Muscle layer of duodenum (tissue), 2 donors: ENCODE measurements around the gene RASL11A.

Experiments
- H3K27ac ChIP-seq: one replicate; pipeline ENCODE4 v1.7.0; 2013; ENCODE audit warnings: mild to moderate bottlenecking, low read length
- H3K27me3 ChIP-seq: one replicate; pipeline ENCODE4 v1.7.0; 2013; ENCODE audit warnings: low read depth, mild to moderate bottlenecking, control low read depth, low read length
- H3K36me3 ChIP-seq, 2 donors: one replicate each; pipeline ENCODE4 v1.7.0; 2013; ENCODE audit warnings: low read length in 2 of 2, control low read depth in 1 of 2, mild to moderate bottlenecking in 1 of 2; ENCODE audit not compliant: insufficient read depth in 2 of 2, control insufficient read depth in 1 of 2
- H3K4me1 ChIP-seq, 2 donors: one replicate each; pipeline ENCODE4 v1.7.0; 2013; ENCODE audit warnings: low read length in 2 of 2, mild to moderate bottlenecking in 2 of 2, control low read depth in 1 of 2, moderate library complexity in 1 of 2; ENCODE audit not compliant: insufficient read depth in 2 of 2, control insufficient read depth in 1 of 2
- H3K4me3 ChIP-seq, 2 donors: one replicate each; pipeline ENCODE4 v1.7.0; 2013; ENCODE audit warnings: low read length in 2 of 2, low read depth in 1 of 2, mild to moderate bottlenecking in 1 of 2
- H3K9me3 ChIP-seq, 2 donors: one replicate each; pipeline ENCODE4 v1.7.0; 2013; ENCODE audit warnings: low read length in 2 of 2, control low read depth in 1 of 2, mild to moderate bottlenecking in 1 of 2; ENCODE audit not compliant: control insufficient read depth in 1 of 2
- donor health status: healthy.

RASL11A gene

GRCh38 chr13:27302643-27303262 is 32.1 kb downstream of the RASL11A start:
- H3K4me1 ChIP-seq, result no peaks in the 10 kb centered on the region
- no peak overlapping the region for H3K4me3 ChIP-seq
- H3K9me3 ChIP-seq, result no peaks in the 10 kb centered on the region
- H3K36me3 ChIP-seq, result no peaks in the 10 kb centered on the region
- peaks cover 3% of the 10 kb centered on the region for H3K27me3 ChIP-seq
- H3K27ac ChIP-seq, result no peak overlapping the region

GRCh38 chr13:27304099-27304498 is 33.5 kb downstream of the RASL11A start:
- no peak overlapping the region for H3K4me3 ChIP-seq
- peaks cover 3% of the 10 kb centered on the region for H3K27me3 ChIP-seq

DNA sequence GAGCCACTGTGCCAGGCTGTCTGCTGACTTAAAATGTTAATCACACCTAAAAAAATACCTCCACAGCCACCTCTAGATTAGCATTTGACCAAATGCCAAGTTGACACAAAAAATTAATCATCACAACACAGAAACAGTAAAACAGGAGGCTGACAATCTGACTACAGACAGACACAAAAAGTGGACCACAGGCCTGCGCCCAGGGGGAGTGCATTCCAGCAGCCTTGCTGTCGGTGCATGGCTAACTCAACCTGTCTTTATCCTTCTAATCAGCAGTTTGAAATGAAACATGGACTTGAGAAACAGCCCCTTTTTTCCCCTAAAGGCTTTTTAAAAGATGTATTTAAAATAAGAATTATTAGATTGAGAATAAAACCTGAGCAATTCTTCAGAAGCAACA is 34.0 kb downstream of the RASL11A start:
- no peaks in the 10 kb centered on the region for H3K36me3 ChIP-seq
- H3K9me3 ChIP-seq, result no peaks in the 10 kb centered on the region
- no peak overlapping the region for H3K4me3 ChIP-seq
- H3K27me3 ChIP-seq, result peaks cover 3% of the 10 kb centered on the region
- H3K4me1 ChIP-seq, result no peaks in the 10 kb centered on the region
- H3K27ac ChIP-seq, result no peak overlapping the region

More at GRCh38 chr13:27304099-27304498, 33.5 kb downstream of the RASL11A start:
- H3K9me3 ChIP-seq, result no peaks in the 10 kb centered on the region
- no peaks in the 10 kb centered on the region for H3K4me1 ChIP-seq
- no peaks in the 10 kb centered on the region for H3K36me3 ChIP-seq
- H3K27ac ChIP-seq, result no peak overlapping the region

DNA sequence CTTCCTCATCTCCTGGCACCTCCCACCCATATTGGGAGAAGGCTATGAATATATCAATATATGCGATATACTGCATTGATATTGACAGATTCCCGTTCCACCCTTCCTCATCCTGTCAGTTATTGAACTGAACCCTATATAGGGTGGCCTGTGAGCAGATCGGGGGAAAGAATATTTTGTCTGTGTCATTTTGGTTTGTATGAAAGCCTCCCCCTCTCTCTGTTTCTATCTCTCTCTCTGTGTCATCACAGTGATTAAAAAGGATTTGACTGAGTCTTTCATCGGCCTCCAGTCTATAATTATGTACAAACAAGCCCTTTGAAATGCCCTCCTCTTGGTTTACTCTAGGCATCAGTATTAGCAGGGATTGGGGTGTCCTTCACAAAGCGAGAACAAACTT is 35.7 kb downstream of the RASL11A start:
- Histone ChIP-seq H3K4me1 (no peaks in the 10 kb centered on the region), H3K4me3 (no peak overlapping the region), H3K27me3 (peaks cover 3% of the 10 kb centered on the region), H3K9me3 (no peaks in the 10 kb centered on the region), H3K27ac (no peak overlapping the region), H3K36me3 (no peaks in the 10 kb centered on the region)

DNA sequence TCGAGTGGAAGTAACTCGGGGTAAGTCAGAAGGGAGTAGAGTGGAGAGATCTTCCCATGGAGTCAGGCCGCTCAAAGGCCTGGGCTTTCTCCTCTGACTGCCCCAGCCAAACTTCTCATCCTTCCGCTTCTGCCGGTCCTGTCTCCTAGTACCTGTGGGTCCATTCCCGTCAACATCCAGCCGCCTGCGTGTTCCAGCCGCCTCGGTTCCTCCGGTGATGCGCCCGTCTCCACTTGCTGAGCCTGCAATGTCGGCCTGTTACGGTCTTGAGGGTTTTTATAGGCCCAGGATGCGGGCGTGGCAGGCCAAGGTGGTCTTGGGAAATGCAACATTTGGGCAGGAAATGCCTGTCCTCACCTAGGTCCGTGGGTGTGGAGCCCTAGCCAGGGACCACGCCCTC is 38.3 kb downstream of the RASL11A start:
- H3K27me3 ChIP-seq, result peaks cover 3% of the 10 kb centered on the region
- no peaks in the 10 kb centered on the region for H3K36me3 ChIP-seq
- H3K9me3 ChIP-seq, result no peaks in the 10 kb centered on the region
- no peak overlapping the region for H3K4me3 ChIP-seq
- no peaks in the 10 kb centered on the region for H3K4me1 ChIP-seq
- H3K27ac ChIP-seq, result no peak overlapping the region

GRCh38 chr13:27309401-27309958 is 38.9 kb downstream of the RASL11A start:
- no peak overlapping the region for H3K4me3 ChIP-seq
- no peaks in the 10 kb centered on the region for H3K9me3 ChIP-seq
- H3K36me3 ChIP-seq, result no peaks in the 10 kb centered on the region
- peaks cover 3% of the 10 kb centered on the region for H3K27me3 ChIP-seq
- H3K27ac ChIP-seq, result no peak overlapping the region
- no peaks in the 10 kb centered on the region for H3K4me1 ChIP-seq

GRCh38 chr13:27309967-27310598 is 39.5 kb downstream of the RASL11A start:
- Histone ChIP-seq H3K4me3 (no peak overlapping the region), H3K27me3 (peaks cover 3% of the 10 kb centered on the region), H3K4me1 (no peaks in the 10 kb centered on the region), H3K36me3 (no peaks in the 10 kb centered on the region), H3K27ac (no peak overlapping the region), H3K9me3 (no peaks in the 10 kb centered on the region)

DNA sequence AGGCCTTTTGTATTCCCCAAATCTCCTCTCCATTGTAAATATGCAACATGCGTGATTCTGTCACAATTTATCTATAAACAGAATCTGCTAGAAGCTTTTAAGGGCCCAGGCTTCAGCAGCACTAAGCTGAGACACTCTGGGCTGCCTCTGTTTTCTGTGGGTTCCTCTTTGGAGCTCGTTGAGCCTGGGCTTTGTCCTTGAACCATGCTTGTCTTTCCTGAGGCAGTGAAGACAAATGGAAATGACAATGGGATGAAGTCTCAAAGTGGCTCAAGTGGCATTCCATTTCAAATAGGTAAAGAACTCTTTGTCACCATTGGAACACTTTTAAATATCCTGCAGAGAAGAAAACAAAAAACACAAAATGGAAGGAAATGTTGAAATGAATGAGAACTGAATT is 40.3 kb downstream of the RASL11A start:
- no peak overlapping the region for H3K27ac ChIP-seq
- no peaks in the 10 kb centered on the region for H3K9me3 ChIP-seq
- H3K36me3 ChIP-seq, result no peaks in the 10 kb centered on the region
- H3K4me3 ChIP-seq, result no peak overlapping the region
- H3K27me3 ChIP-seq, result peaks cover 3% of the 10 kb centered on the region
- H3K4me1 ChIP-seq, result no peaks in the 10 kb centered on the region

GRCh38 chr13:27311518-27312210 is 41.0 kb downstream of the RASL11A start:
- no peaks in the 10 kb centered on the region for H3K36me3 ChIP-seq

GRCh38 chr13:27313770-27314169 is 43.1 kb downstream of the RASL11A start:
- Histone ChIP-seq H3K36me3 (no peaks in the 10 kb centered on the region), H3K4me1 (no peaks in the 10 kb centered on the region), H3K27me3 (no peaks in the 10 kb centered on the region), H3K27ac (no peak overlapping the region), H3K4me3 (no peak overlapping the region), H3K9me3 (no peaks in the 10 kb centered on the region)

More at GRCh38 chr13:27311518-27312210, 41.0 kb downstream of the RASL11A start:
- Histone ChIP-seq H3K4me3 (no peak overlapping the region), H3K4me1 (no peaks in the 10 kb centered on the region), H3K9me3 (no peaks in the 10 kb centered on the region), H3K27me3 (peaks cover 3% of the 10 kb centered on the region), H3K27ac (no peak overlapping the region)

- Histone ChIP-seq H3K27me3 (no peaks in the 10 kb centered on the region), H3K4me3 (no peak overlapping the region), H3K9me3 (no peaks in the 10 kb centered on the region), H3K4me1 (no peaks in the 10 kb centered on the region), H3K36me3 (no peaks in the 10 kb centered on the region), H3K27ac (no peak overlapping the region)
Observed at GRCh38 chr13:27319404-27319803, 48.8 kb downstream of the RASL11A start.
